IMR-90 (cell line): ENCODE data around the gene SYNE2. TPM values are rescaled to one million over a fixed set of nuclear protein-coding genes. Genes with fewer than 3 reads are reported as not detected.

Source experiments
- ATAC-seq: fragments of 200-7000 bp; cut with Tn5 transposase; 2 replicates; pipeline ENCODE4 v1.9.1; 2020; ENCODE audit warnings: low read depth, mild to moderate bottlenecking, moderate library complexity
- BruUV-seq: library from RNA; stranded (reverse); fragments of 400-500 nt; replicated peaks from 2 replicates; lab custom pipeline; 2021; lab: Mats Ljungman, UMichigan
- CTCF ChIA-PET: fragments of 300-600 bp; formaldehyde crosslinking; extraction: SDS; loops from one replicate; lab custom pipeline; 2021; ENCODE audit warnings: antibody characterized with exemption; lab: Yijun Ruan, JAX
- POLR2A ChIA-PET: fragments of 300-600 bp; sonication (Branson Sonifier 250); formaldehyde crosslinking; loops from one replicate; lab custom pipeline; 2022; ENCODE audit warnings: antibody characterized with exemption; ENCODE audit not compliant: unreplicated experiment; lab: Charles Lee
- DNase-seq: peaks from one replicate; pipeline ENCODE4 v3.0.0; 2013
- H2AFZ ChIP-seq: replicated peaks from 2 replicates; pipeline ENCODE3; 2013; ENCODE audit warnings: low read length, mild to moderate bottlenecking; ENCODE audit not compliant: poor library complexity
- H2AK5ac ChIP-seq: 2 replicates; pipeline ENCODE4 v1.6.1; 2013; ENCODE audit warnings: low read depth, low read length, inconsistent platforms
- H2AK9ac ChIP-seq: replicated peaks from 2 replicates; pipeline ENCODE3; 2013; ENCODE audit warnings: mild to moderate bottlenecking, low read depth, low read length, moderate library complexity; ENCODE audit not compliant: poor library complexity
- H2BK120ac ChIP-seq: 2 replicates; pipeline ENCODE4 v1.6.1; 2013; ENCODE audit warnings: low read depth, low read length, inconsistent platforms
- H2BK15ac ChIP-seq: 3 replicates; pipeline ENCODE4 v1.6.1; 2013; ENCODE audit warnings: low read depth, low read length, inconsistent platforms
- H2BK20ac ChIP-seq: 2 replicates; pipeline ENCODE4 v1.6.1; 2013; ENCODE audit warnings: low read depth, mild to moderate bottlenecking, inconsistent platforms, low read length, moderate library complexity
- H2BK5ac ChIP-seq: 2 replicates; pipeline ENCODE4 v1.6.1; 2013; ENCODE audit warnings: mild to moderate bottlenecking, low read depth, low read length, inconsistent platforms; ENCODE audit not compliant: poor library complexity, severe bottlenecking
- H3K14ac ChIP-seq: replicated peaks from 2 replicates; pipeline ENCODE4 v1.6.1; 2013; ENCODE audit warnings: low read depth, low read length, inconsistent platforms
- H3K18ac ChIP-seq: 2 replicates; pipeline ENCODE4 v1.6.1; 2013; ENCODE audit warnings: low read depth, low read length, control low read depth
- H3K23ac ChIP-seq: 2 replicates; pipeline ENCODE4 v1.6.1; 2013; ENCODE audit warnings: low read depth, low read length, inconsistent platforms
- H3K27ac ChIP-seq: 2 replicates; pipeline ENCODE4 v1.5.1; 2013; ENCODE audit warnings: mild to moderate bottlenecking, control low read depth, low read length; ENCODE audit not compliant: insufficient read depth
- H3K27me3 ChIP-seq: 2 replicates; pipeline ENCODE4 v1.6.1; 2013; ENCODE audit warnings: low read length; ENCODE audit not compliant: control insufficient read depth, insufficient read depth
- H3K36me3 ChIP-seq: 2 replicates; pipeline ENCODE4 v1.6.1; 2013; ENCODE audit warnings: low read length, mixed read lengths; ENCODE audit not compliant: control insufficient read depth, insufficient read depth
- H3K4ac ChIP-seq: 2 replicates; pipeline ENCODE4 v1.6.1; 2013; ENCODE audit warnings: low read depth, low read length, inconsistent platforms
- H3K4me1 ChIP-seq: 2 replicates; pipeline ENCODE4 v1.6.1; 2013; ENCODE audit warnings: low read length, mixed read lengths; ENCODE audit not compliant: control insufficient read depth, insufficient read depth
- H3K4me2 ChIP-seq: 2 replicates; pipeline ENCODE4 v1.6.1; 2013; ENCODE audit warnings: low read depth, mild to moderate bottlenecking, control low read depth, low read length, moderate library complexity
- H3K4me3 ChIP-seq: 2 replicates; pipeline ENCODE4 v1.5.1; 2013; ENCODE audit warnings: low read depth, mild to moderate bottlenecking, control low read depth, low read length, moderate library complexity; ENCODE audit not compliant: insufficient read depth
- H3K56ac ChIP-seq: 2 replicates; pipeline ENCODE4 v1.6.1; 2013; ENCODE audit warnings: low read length, inconsistent platforms; ENCODE audit not compliant: insufficient read depth; ENCODE audit errors: extremely low read depth
- H3K79me1 ChIP-seq, 2 experiments: 2 replicates each; pipeline ENCODE4 v1.6.1; 2013; ENCODE audit warnings: low read length in 2 of 2, inconsistent platforms in 1 of 2, low read depth in 1 of 2
- H3K9ac ChIP-seq: 2 replicates; pipeline ENCODE4 v1.6.1; 2013; ENCODE audit warnings: low read depth, low read length, control low read depth
- H3K9me1 ChIP-seq: 2 replicates; pipeline ENCODE4 v1.6.1; 2013; ENCODE audit warnings: low read length, inconsistent platforms; ENCODE audit not compliant: insufficient read depth
- H3K9me3 ChIP-seq: 2 replicates; pipeline ENCODE4 v1.6.1; 2013; ENCODE audit warnings: low read length; ENCODE audit not compliant: control insufficient read depth, insufficient read depth
- H4K20me1 ChIP-seq: 2 replicates; pipeline ENCODE4 v1.6.1; 2013; ENCODE audit warnings: low read length, inconsistent platforms; ENCODE audit not compliant: insufficient read depth
- H4K5ac ChIP-seq: 2 replicates; pipeline ENCODE4 v1.6.1; 2013; ENCODE audit warnings: mild to moderate bottlenecking, low read depth, low read length, control low read depth
- H4K8ac ChIP-seq, 2 experiments: 2 replicates each; pipeline ENCODE4 v1.6.1; 2013; ENCODE audit warnings: low read depth in 2 of 2, low read length in 2 of 2, control low read depth in 1 of 2, inconsistent platforms in 1 of 2
- H4K91ac ChIP-seq: 2 replicates; pipeline ENCODE4 v1.6.1; 2013; ENCODE audit warnings: low read depth, low read length, inconsistent platforms; ENCODE audit not compliant: insufficient read depth
- BHLHE40 ChIP-seq: fragments of 150-350 bp; IDR thresholded peaks from 2 replicates; pipeline ENCODE4 v1.6.1; 2016; ENCODE audit warnings: mild to moderate bottlenecking, low read depth, low read length
- CEBPB ChIP-seq: IDR thresholded peaks from 2 replicates; pipeline ENCODE4 v1.6.1; 2012; ENCODE audit warnings: low read depth, low read length, improper control_type of control experiment
- CHD1 ChIP-seq: IDR thresholded peaks from 2 replicates; pipeline ENCODE4 v1.6.1; 2012; ENCODE audit warnings: low read depth, low read length, improper control_type of control experiment
- CTCF ChIP-seq: conservative IDR thresholded peaks from 2 replicates; pipeline ENCODE4 v1.5.1; 2012; ENCODE audit warnings: mild to moderate bottlenecking, low read depth, low read length, improper control_type of control experiment
- FOS ChIP-seq: fragments of 150-350 bp; IDR thresholded peaks from 2 replicates; pipeline ENCODE4 v1.6.1; 2016; ENCODE audit warnings: low read depth, low read length
- MAFK ChIP-seq: IDR thresholded peaks from 2 replicates; pipeline ENCODE4 v1.6.1; 2012; ENCODE audit warnings: low read depth, low read length, improper control_type of control experiment
- MAZ ChIP-seq: IDR thresholded peaks from 2 replicates; pipeline ENCODE4 v1.6.1; 2012; ENCODE audit warnings: low read depth, mild to moderate bottlenecking, low read length, improper control_type of control experiment, moderate library complexity, borderline replicate concordance
- MXI1 ChIP-seq: IDR thresholded peaks from 2 replicates; pipeline ENCODE4 v1.6.1; 2012; ENCODE audit warnings: low read depth, mild to moderate bottlenecking, low read length, moderate library complexity, borderline replicate concordance
- POLR2A ChIP-seq: IDR thresholded peaks from 2 replicates; pipeline ENCODE4 v1.6.1; 2012; ENCODE audit warnings: mild to moderate bottlenecking, low read depth, low read length
- RCOR1 ChIP-seq: IDR thresholded peaks from 2 replicates; pipeline ENCODE4 v1.6.1; 2012; ENCODE audit warnings: mild to moderate bottlenecking, low read length, improper control_type of control experiment; ENCODE audit not compliant: insufficient replicate concordance
- RFX5 ChIP-seq: IDR thresholded peaks from 2 replicates; pipeline ENCODE4 v1.8.0; 2012; ENCODE audit warnings: low read depth, mild to moderate bottlenecking, low read length, moderate library complexity
- SMC3 ChIP-seq: fragments of 150-350 bp; IDR thresholded peaks from 2 replicates; pipeline ENCODE4 v1.6.1; 2016; ENCODE audit warnings: low read depth, mild to moderate bottlenecking, antibody characterized with exemption, low read length, moderate library complexity
- WGBS, 2 experiments: methylation state at CpG; one replicate each; pipeline versions ENCODE4 v1.1.5 to v1.1.7; 2013; ENCODE audit warnings: missing lambda C conversion rate in 2 of 2; ENCODE audit not compliant: insufficient read length in 1 of 2; ENCODE audit errors: extremely low coverage in 2 of 2; 5-methylcytosine and 5-hydroxymethylcytosine counted together
- dilution Hi-C: fragments of 300-500 bp; cut with HindIII; formaldehyde crosslinking; loops from one replicate; pipeline ENCODE4 v1.14.3; 2018; ENCODE audit warnings: low sequenced_read_pairs; ENCODE audit not compliant: unreplicated experiment
- in situ Hi-C: fragments of 300-500 bp; cut with MboI; formaldehyde crosslinking; loops from 3 replicates; pipeline ENCODE4 v1.14.3; 2019; ENCODE audit warnings: low sequenced_read_pairs, inconsistent platforms, mixed read lengths
- intact Hi-C: fragments of 100-400 bp; cut with micrococcal nuclease; formaldehyde crosslinking; loops from 2 replicates; pipeline ENCODE4 v1.10.0; 2022
- polyA plus RNA-seq, 3 experiments: library from polyadenylated mRNA; depleted of rRNA; stranded (reverse); fragments of >200 nt; gene quantifications; 2 replicates each; pipeline ENCODE4 v1.2.3, GENCODE V29; 2012; ENCODE audit warnings: low replicate concordance in 1 of 3
- total RNA-seq: library from RNA; depleted of rRNA; stranded (reverse); fragments of >200 nt; gene quantifications from 2 replicates; pipeline ENCODE4 v1.2.3, GENCODE V29; 2012
- TF ChIP-seq, protein P1 (sequence below): fragments of 150-350 bp; IDR thresholded peaks from 2 replicates; pipeline ENCODE4 v1.6.1; 2016; ENCODE audit warnings: low read depth, mild to moderate bottlenecking, low read length, moderate library complexity, borderline replicate concordance
- TF ChIP-seq, protein P2 (sequence below): fragments of 150-350 bp; IDR thresholded peaks from 2 replicates; pipeline ENCODE4 v1.6.1; 2017; ENCODE audit warnings: mild to moderate bottlenecking, antibody characterized with exemption, low read length, low read depth

The SYNE2 gene
- total and polyA plus RNA-seq, 2 of the 4 experiments (the other 2 are of a cell fraction) = 5.2 to 28.9 TPM

DNA sequence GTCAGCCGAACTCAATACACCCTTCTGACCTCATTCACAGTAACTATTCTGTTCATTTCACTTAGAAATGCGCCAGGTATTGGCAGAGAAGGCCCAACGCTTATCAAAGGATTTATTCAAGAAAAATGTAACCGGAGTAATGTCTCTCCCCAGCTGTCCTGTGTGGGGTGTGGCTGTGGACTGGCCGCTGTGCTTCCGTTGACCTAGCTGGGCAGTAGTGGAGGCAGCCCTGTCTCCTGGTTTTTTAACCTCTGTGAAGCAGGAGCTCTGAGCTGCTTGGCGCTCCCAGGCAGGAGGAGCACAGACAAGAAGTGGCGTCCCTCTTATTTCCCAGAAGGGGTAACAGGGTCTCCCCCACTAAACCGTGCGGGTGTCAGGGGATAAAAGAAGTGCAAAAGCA, 356.2 kb downstream of the SYNE2 start:
- H4K91ac ChIP-seq = no peak overlapping the region
- peak overlapping the region; percentile 3 for H2AK9ac ChIP-seq
- H3K36me3 ChIP-seq = peaks cover 6% of the 10 kb centered on the region; the same call in 1 of the 2 replicates
- BruUV-seq = no TSS peak
- H2BK15ac ChIP-seq = no peak overlapping the region
- H3K27ac ChIP-seq = no peak overlapping the region
- no peaks in the 10 kb centered on the region for H3K9me1 ChIP-seq
- POLR2A ChIA-PET = no interaction called here
- H3K4me2 ChIP-seq = no peak overlapping the region
- no peak for DNase-seq
- no peak overlapping the region for H2AFZ ChIP-seq
- no peak overlapping the region for H3K56ac ChIP-seq
- H3K4me3 ChIP-seq = no peak overlapping the region
- 0 out of 2 replicates have a peak overlapping the region, but pooled peaks have one; percentile 17 for H3K4ac ChIP-seq
- no peak overlapping the region for H4K8ac ChIP-seq
- no peak for ATAC-seq
- in situ Hi-C loops = no loop called here
- no peaks in the 10 kb centered on the region for H3K27me3 ChIP-seq
- H3K9ac ChIP-seq = no peak overlapping the region
- dilution Hi-C loops = no loop called here
- peak overlapping the region; percentile 31; the same call in 1 of the 2 replicates for H2AK5ac ChIP-seq
- no peak overlapping the region for H2BK5ac ChIP-seq
- CTCF ChIA-PET = interaction anchor here (0.8 to 1.0 kb wide), 3 partner anchors 10 to 86 kb away, joined by 3 read pairs; no protein-coding TSS in a partner anchor
- H3K9me3 ChIP-seq = no peaks in the 10 kb centered on the region
- TF ChIP-seq, protein P1, sequence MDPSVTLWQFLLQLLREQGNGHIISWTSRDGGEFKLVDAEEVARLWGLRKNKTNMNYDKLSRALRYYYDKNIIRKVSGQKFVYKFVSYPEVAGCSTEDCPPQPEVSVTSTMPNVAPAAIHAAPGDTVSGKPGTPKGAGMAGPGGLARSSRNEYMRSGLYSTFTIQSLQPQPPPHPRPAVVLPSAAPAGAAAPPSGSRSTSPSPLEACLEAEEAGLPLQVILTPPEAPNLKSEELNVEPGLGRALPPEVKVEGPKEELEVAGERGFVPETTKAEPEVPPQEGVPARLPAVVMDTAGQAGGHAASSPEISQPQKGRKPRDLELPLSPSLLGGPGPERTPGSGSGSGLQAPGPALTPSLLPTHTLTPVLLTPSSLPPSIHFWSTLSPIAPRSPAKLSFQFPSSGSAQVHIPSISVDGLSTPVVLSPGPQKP = no peak
- no peak for TF ChIP-seq CTCF
- TF ChIP-seq, protein P2, sequence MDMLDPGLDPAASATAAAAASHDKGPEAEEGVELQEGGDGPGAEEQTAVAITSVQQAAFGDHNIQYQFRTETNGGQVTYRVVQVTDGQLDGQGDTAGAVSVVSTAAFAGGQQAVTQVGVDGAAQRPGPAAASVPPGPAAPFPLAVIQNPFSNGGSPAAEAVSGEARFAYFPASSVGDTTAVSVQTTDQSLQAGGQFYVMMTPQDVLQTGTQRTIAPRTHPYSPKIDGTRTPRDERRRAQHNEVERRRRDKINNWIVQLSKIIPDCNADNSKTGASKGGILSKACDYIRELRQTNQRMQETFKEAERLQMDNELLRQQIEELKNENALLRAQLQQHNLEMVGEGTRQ = no peak
- TF ChIP-seq MXI1 = no peak
- no peak for TF ChIP-seq CEBPB
- TF ChIP-seq BHLHE40 = no peak
- no peak for TF ChIP-seq MAFK
- no peak for TF ChIP-seq RFX5
- TF ChIP-seq POLR2A = no peak
- no peak for TF ChIP-seq RCOR1
- TF ChIP-seq SMC3 = no peak
- no peak for TF ChIP-seq MAZ
- TF ChIP-seq FOS = no peak
- TF ChIP-seq CHD1 = no peak
- peaks cover 9% of the 10 kb centered on the region; the same call in 1 of the 2 replicates for H3K4me1 ChIP-seq
- no peaks in the 10 kb centered on the region for H4K20me1 ChIP-seq
- no peak overlapping the region for H3K14ac ChIP-seq
- 80% methylated on average over 1 of the region's 10 CpGs; no CpG with 5 or more reads in 1 of the 2 experiments for WGBS, 2 experiments
- H2BK20ac ChIP-seq = no peak overlapping the region
- intact Hi-C loops = no loop called here
- no peaks in the 10 kb centered on the region for H3K79me1 ChIP-seq
- no peak overlapping the region for H2BK120ac ChIP-seq
- H3K23ac ChIP-seq = no peak overlapping the region
- no peak overlapping the region for H4K5ac ChIP-seq
- no peak overlapping the region for H3K18ac ChIP-seq
